ENCODE results near the gene SPEG. TPM values are rescaled to one million over a fixed set of nuclear protein-coding genes. Genes with fewer than 3 reads are reported as not detected.

Gene SPEG
- polyA plus RNA-seq, 1 donor (not counting 4 experiments of a cell fraction or from before 2014, with no cell fraction given), result 18.8 TPM

GRCh38 chr2:219443016-219443696 is 8.5 kb downstream of the SPEG start:
- no peaks in the 10 kb centered on the region for H3K9me1 ChIP-seq (ENCODE audit: control insufficient read depth, extremely low read depth, insufficient read depth, low read length)
- H3K4me2 ChIP-seq (ENCODE audit: control insufficient read depth, extremely low read depth, insufficient read depth, low read depth, low read length), result peak overlapping the region; percentile 60
- no peak overlapping the region for H3K27ac ChIP-seq (ENCODE audit: control insufficient read depth, insufficient read depth, low read length)
- H3K4me1 ChIP-seq (ENCODE audit: control insufficient read depth, extremely low read depth, insufficient read depth, low read length), result peaks cover 13% of the 10 kb centered on the region
- peaks cover 4 to 10% of the 10 kb centered on the region in 2 experiments for H3K36me3 ChIP-seq (ENCODE audit: control insufficient read depth in 2 of 2, extremely low read depth in 1 of 2, insufficient read depth in 2 of 2, low read length in 2 of 2)
- H3K27me3 ChIP-seq (ENCODE audit: control insufficient read depth, extremely low read depth, insufficient read depth, low read length), result no peaks in the 10 kb centered on the region
- no peak for TF ChIP-seq EZH2 (IDR thresholded peaks at IDR 0.05; ENCODE audit: low read length)
- no peak for TF ChIP-seq CTCF (optimal IDR thresholded peaks at IDR 0.05 in 1 of 3, IDR thresholded peaks at IDR 0.05 in 1 of 3, conservative IDR thresholded peaks at IDR 0.05 in 1 of 3; ENCODE audit: extremely low read depth in 1 of 3, insufficient read depth in 2 of 3, low read length in 3 of 3)
- no peak overlapping the region for H2AFZ ChIP-seq (ENCODE audit: control insufficient read depth, low read length)
- no peaks in the 10 kb centered on the region for H3K9me3 ChIP-seq (ENCODE audit: control insufficient read depth, low read depth, low read length)
- no peak overlapping the region for H3K9ac ChIP-seq (ENCODE audit: control insufficient read depth, extremely low read depth, insufficient read depth, low read length)
- peak overlapping the region in 1 of 3 experiments; percentile 58 for H3K4me3 ChIP-seq (ENCODE audit: control insufficient read depth in 2 of 3, extremely low read depth in 1 of 3, insufficient read depth in 2 of 3, low read depth in 1 of 3, low read length in 3 of 3)
- no peaks in the 10 kb centered on the region for H3K79me2 ChIP-seq (ENCODE audit: control insufficient read depth, insufficient read depth, low read length)
- FAIRE-seq, result no peak
- DNase-seq (ENCODE audit: low read depth, low spot score), result no peak
- dilution Hi-C loops (cut with MboI; ENCODE audit: extremely low pct_ligation_motif_present, low sequenced_read_pairs), result no loop called here
- no peaks in the 10 kb centered on the region for H4K20me1 ChIP-seq (ENCODE audit: control insufficient read depth, extremely low read depth, insufficient read depth, low read length)

GRCh38 chr2:219443697-219444023 is 9.0 kb downstream of the SPEG start:
- FAIRE-seq (no peak), DNase-seq (ENCODE audit: low read depth, low spot score) (no peak)
- no peak overlapping the region for H2AFZ ChIP-seq (ENCODE audit: control insufficient read depth, low read length)
- H3K79me2 ChIP-seq (ENCODE audit: control insufficient read depth, insufficient read depth, low read length), result no peaks in the 10 kb centered on the region
- H3K4me2 ChIP-seq (ENCODE audit: control insufficient read depth, extremely low read depth, insufficient read depth, low read depth, low read length), result no peak overlapping the region
- H3K4me1 ChIP-seq (ENCODE audit: control insufficient read depth, extremely low read depth, insufficient read depth, low read length), result peaks cover 13% of the 10 kb centered on the region
- dilution Hi-C loops (cut with MboI; ENCODE audit: extremely low pct_ligation_motif_present, low sequenced_read_pairs), result no loop called here
- H3K27me3 ChIP-seq (ENCODE audit: control insufficient read depth, extremely low read depth, insufficient read depth, low read length), result no peaks in the 10 kb centered on the region
- no peak overlapping the region for H3K4me3 ChIP-seq (ENCODE audit: control insufficient read depth in 2 of 3, extremely low read depth in 1 of 3, insufficient read depth in 2 of 3, low read depth in 1 of 3, low read length in 3 of 3)
- no peaks in the 10 kb centered on the region for H3K9me1 ChIP-seq (ENCODE audit: control insufficient read depth, extremely low read depth, insufficient read depth, low read length)
- peaks cover 4 to 10% of the 10 kb centered on the region in 2 experiments for H3K36me3 ChIP-seq (ENCODE audit: control insufficient read depth in 2 of 2, extremely low read depth in 1 of 2, insufficient read depth in 2 of 2, low read length in 2 of 2)
- no peaks in the 10 kb centered on the region for H4K20me1 ChIP-seq (ENCODE audit: control insufficient read depth, extremely low read depth, insufficient read depth, low read length)
- H3K9me3 ChIP-seq (ENCODE audit: control insufficient read depth, low read depth, low read length), result no peaks in the 10 kb centered on the region
- no peak overlapping the region for H3K9ac ChIP-seq (ENCODE audit: control insufficient read depth, extremely low read depth, insufficient read depth, low read length)
- no peak overlapping the region for H3K27ac ChIP-seq (ENCODE audit: control insufficient read depth, insufficient read depth, low read length)
- TF ChIP-seq EZH2 (IDR thresholded peaks at IDR 0.05; ENCODE audit: low read length), result no peak
- no peak for TF ChIP-seq CTCF (optimal IDR thresholded peaks at IDR 0.05 in 1 of 3, IDR thresholded peaks at IDR 0.05 in 1 of 3, conservative IDR thresholded peaks at IDR 0.05 in 1 of 3; ENCODE audit: extremely low read depth in 1 of 3, insufficient read depth in 2 of 3, low read length in 3 of 3)
